ENCODE measurements around the gene RPGRIP1L. TPM values are rescaled to one million over a fixed set of nuclear protein-coding genes. Genes with fewer than 3 reads are reported as not detected.

The RPGRIP1L gene
- total and polyA plus RNA-seq, 8 donors: 1.1 to 6.8 (median 1.4) TPM; not detected in 1

- no peak for TF ChIP-seq POLR2AphosphoS5 (IDR thresholded peaks at IDR 0.05)
- TF ChIP-seq EP300 (IDR thresholded peaks at IDR 0.05): no peak
- TF ChIP-seq POLR2A (IDR thresholded peaks at IDR 0.05): no peak
- no peak for TF ChIP-seq CTCF (IDR thresholded peaks at IDR 0.05)
- Histone ChIP-seq H3K4me3 (no peak overlapping the region), H3K27ac (no peak overlapping the region), H3K4me1 (peaks cover 0 to 13% (median 4%) of the 10 kb centered on the region in 4 donors), H3K36me3 (no peaks in the 10 kb centered on the region), H3K27me3 (no peaks in the 10 kb centered on the region), H3K9me3 (no peaks in the 10 kb centered on the region)
- WGBS, 5 donors: 90 to 100% (median 95%) methylated on average over 2 to 29 of the region's 29 CpGs
- intact Hi-C loops (cut with DNase I; ENCODE audit: low total_unique reads): no loop called here
- DNase-seq: no peak
These were observed 78.4 kb downstream of the RPGRIP1L start for GRCh38 chr16:53625221-53625620.

- WGBS, 5 donors: 93 to 97% (median 95%) methylated on average over 6 of the region's 6 CpGs
- TF ChIP-seq CTCF (IDR thresholded peaks at IDR 0.05): no peak
- TF ChIP-seq EP300 (IDR thresholded peaks at IDR 0.05): no peak
- no peak for TF ChIP-seq POLR2AphosphoS5 (IDR thresholded peaks at IDR 0.05)
- TF ChIP-seq POLR2A (IDR thresholded peaks at IDR 0.05): no peak
- intact Hi-C loops (cut with DNase I; ENCODE audit: low total_unique reads): no loop called here
These were observed 81.3 kb downstream of the RPGRIP1L start for GRCh38 chr16:53622315-53622714.

GRCh38 chr16:53620476-53620875, 83.2 kb downstream of the RPGRIP1L start:
- TF ChIP-seq CTCF (IDR thresholded peaks at IDR 0.05) (no peak), POLR2AphosphoS5 (IDR thresholded peaks at IDR 0.05) (no peak), EP300 (IDR thresholded peaks at IDR 0.05) (no peak), POLR2A (IDR thresholded peaks at IDR 0.05) (no peak)

More at GRCh38 chr16:53622315-53622714, 81.3 kb downstream of the RPGRIP1L start:
- Histone ChIP-seq H3K27me3 (no peaks in the 10 kb centered on the region), H3K9me3 (no peaks in the 10 kb centered on the region), H3K4me1 (no peaks in the 10 kb centered on the region), H3K36me3 (peaks cover 0 to 6% (median 2%) of the 10 kb centered on the region in 4 donors), H3K27ac (no peak overlapping the region), H3K4me3 (no peak overlapping the region)
- no peak for DNase-seq

GRCh38 chr16:53619235-53619634, 84.4 kb downstream of the RPGRIP1L start:
- TF ChIP-seq EP300 (IDR thresholded peaks at IDR 0.05) (no peak), POLR2AphosphoS5 (IDR thresholded peaks at IDR 0.05) (no peak), POLR2A (IDR thresholded peaks at IDR 0.05) (no peak), CTCF (IDR thresholded peaks at IDR 0.05) (no peak)
- H3K36me3 ChIP-seq: peaks cover 0 to 6% (median 2%) of the 10 kb centered on the region in 4 donors
- H3K4me3 ChIP-seq: no peak overlapping the region
- no peaks in the 10 kb centered on the region for H3K4me1 ChIP-seq
- 84 to 92% (median 86%) methylated on average over 3 of the region's 3 CpGs for WGBS, 5 donors
- no peaks in the 10 kb centered on the region for H3K9me3 ChIP-seq
- no peak overlapping the region for H3K27ac ChIP-seq
- intact Hi-C loops (cut with DNase I; ENCODE audit: low total_unique reads): no loop called here
- no peaks in the 10 kb centered on the region for H3K27me3 ChIP-seq
- no peak for DNase-seq

More at GRCh38 chr16:53620476-53620875, 83.2 kb downstream of the RPGRIP1L start:
- no peaks in the 10 kb centered on the region for H3K9me3 ChIP-seq
- H3K27ac ChIP-seq: no peak overlapping the region
- no peak overlapping the region for H3K4me3 ChIP-seq
- H3K4me1 ChIP-seq: no peaks in the 10 kb centered on the region
- no peaks in the 10 kb centered on the region for H3K27me3 ChIP-seq
- peaks cover 0 to 6% (median 2%) of the 10 kb centered on the region in 4 donors for H3K36me3 ChIP-seq
- no peak for DNase-seq
- 91 to 95% (median 93%) methylated on average over 5 of the region's 5 CpGs for WGBS, 5 donors
- intact Hi-C loops (cut with DNase I; ENCODE audit: low total_unique reads): no loop called here
